Thyroid gland (tissue), 4 donors: ENCODE data around the gene ADAM12.

Experiments
- CTCF ChIP-seq, 6 experiments: fragments of 200-600 bp in 3 of 6; fragments of 450-650 bp in 3 of 6; sonication (generic) in 3 of 6; IDR thresholded peaks; one replicate each; pipeline ENCODE4 v1.5.1; 2016 to 2019; ENCODE audit warnings: antibody characterized with exemption in 6 of 6, mild to moderate bottlenecking in 2 of 6, inconsistent platforms in 1 of 6, moderate library complexity in 1 of 6
- POLR2A ChIP-seq, 2 donors: fragments of 450-650 bp; IDR thresholded peaks; one replicate each; pipeline ENCODE4 v1.6.1; 2017; ENCODE audit warnings: antibody characterized with exemption in 2 of 2, mild to moderate bottlenecking in 2 of 2, moderate library complexity in 1 of 2

- TF ChIP-seq CTCF (IDR thresholded peaks at IDR 0.05), result no peak
- no peak for TF ChIP-seq POLR2A (IDR thresholded peaks at IDR 0.05)
Measured at GRCh38 chr10:126122881-126123280, 265.4 kb downstream of the ADAM12 start.
